ELR (cell line): ENCODE results near the gene BLACAT1.
"Not testable (repeated sequence)": the region's sequence is repeated elsewhere in the genome, so short reads cannot be mapped to it uniquely, and the experiment has no call there.

Source experiments
- DNase-seq: peaks from one replicate; pipeline ENCODE4 v3.0.0-alpha.2; 2015; ENCODE audit warnings: low read depth

Gene BLACAT1

GRCh38 chr1:205483372-205483771, 27.5 kb upstream of the BLACAT1 start:
- no peak for DNase-seq

DNA sequence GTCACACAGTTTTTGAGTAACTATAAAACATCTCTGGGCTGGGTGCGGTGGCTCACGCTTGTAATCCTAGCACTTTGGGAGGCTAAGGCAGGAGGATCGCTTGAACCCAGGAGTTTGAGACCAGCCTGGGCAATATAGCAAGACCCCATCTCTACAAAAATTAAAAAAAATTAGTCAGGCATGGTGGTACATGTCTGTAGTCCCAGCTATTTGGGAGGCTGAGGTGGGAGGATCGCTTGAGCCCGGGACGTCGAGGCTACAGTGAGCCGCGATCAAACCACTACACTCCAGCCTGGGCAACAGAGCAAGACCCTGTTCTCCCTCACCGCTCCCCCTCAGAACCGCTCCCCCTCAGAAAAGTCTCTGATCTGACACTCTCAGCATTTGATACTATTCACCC, 26.7 kb upstream of the BLACAT1 start:
- not testable (repeated sequence) for DNase-seq

DNA sequence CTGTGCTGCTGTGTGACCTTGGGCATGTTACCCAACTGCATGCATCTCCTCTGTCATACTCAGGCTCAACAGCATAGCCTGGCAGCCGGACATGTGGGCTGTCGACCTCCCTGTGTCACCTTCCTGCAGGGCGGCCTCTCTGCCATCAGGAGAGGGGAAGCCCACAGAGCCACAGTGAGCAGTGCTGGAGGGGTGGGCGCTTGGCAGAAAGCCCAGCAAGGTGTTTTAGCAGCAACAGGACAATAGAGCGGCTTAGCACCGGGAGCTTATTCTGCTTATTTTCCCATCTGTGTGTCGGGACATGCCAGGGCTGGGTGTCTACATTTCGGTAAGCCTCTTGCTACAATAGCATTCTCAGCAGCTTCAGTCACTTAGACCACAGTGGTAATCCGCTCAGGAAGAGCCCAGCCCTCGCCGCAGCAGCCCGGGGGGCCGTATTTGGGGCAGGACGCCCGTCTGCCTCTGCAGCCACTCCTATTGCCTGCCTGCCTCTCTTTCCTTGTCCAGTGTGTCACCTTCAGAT, 25.8 kb upstream of the BLACAT1 start:
- DNase-seq: no peak

DNA sequence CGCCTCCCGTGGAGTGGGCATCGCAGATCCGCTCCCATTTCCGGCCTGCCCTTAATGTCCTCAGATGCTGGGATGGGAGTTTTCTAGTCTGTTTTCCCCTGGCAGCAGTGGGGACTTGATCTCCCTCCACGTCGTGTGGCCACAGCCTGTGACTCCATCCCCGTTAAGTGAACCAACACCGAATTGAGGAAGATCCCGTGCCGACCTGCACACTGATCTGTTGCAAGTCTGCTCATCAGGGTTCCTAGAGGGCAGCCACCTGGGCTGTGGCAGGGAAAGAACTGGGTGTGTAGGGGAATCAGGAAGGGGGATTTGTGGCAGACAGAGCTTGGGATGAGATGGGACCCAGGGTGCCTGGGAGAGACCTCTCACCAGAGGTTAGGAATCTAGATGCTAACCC, 25.4 kb upstream of the BLACAT1 start:
- no peak for DNase-seq

DNA sequence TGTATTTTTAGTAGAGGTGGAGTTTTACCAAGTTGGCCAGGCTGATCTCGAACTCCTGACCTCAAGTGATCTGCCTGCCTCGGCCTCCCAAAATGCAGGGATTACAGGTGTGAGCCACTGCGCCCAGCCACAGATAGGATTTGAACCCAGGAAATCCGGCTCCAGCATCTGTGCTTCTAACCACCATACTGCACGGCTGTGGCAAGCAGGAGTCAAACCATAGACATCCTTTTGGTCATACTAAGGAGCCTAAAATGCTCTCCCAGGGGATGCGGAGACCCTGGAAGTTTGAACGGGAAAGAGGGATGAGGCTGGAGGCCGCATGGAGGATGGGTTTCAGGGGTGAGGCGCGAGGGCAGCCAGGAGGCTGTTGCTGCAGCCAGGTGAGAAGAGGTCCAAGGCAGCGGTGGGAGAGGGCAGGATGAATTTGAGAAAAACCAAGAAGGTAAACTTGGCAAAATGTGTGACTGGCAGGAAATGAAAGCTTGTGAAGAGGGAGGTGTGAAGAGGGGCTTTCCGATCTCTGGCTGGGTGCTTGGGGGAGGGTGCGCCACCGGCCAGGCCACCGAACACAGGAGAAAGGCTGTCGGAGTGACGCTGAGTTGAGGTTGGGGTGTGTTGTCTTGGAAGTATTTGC, 24.6 kb upstream of the BLACAT1 start:
- DNase-seq: no peak

- not testable (repeated sequence) for DNase-seq
Measured at GRCh38 chr1:205478985-205479384, 23.1 kb upstream of the BLACAT1 start.

DNA sequence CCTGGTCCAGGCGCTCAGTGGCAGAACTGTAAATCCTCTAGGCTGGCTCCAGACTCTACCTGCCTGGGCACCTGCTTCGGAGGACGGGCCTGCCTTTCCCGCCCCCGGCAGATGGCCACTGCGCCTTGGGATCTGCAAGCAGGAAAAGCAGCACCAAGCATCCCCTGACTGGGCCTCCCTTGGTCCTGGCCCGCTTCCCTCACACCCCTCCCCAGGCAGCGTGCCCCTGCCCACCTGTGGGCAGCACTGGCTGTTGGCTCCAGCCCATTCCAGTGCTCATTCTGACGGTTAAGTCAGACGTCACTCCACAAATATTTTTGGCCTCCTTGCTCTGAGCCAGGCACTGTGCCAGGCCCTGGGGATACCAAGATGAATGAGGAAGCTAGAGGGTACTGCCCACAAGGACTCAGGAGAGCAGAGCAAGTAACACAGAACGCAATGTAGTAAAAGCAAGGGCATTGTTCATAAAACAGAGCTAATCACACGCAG, 22.0 kb upstream of the BLACAT1 start:
- peak; percentile 56 for DNase-seq

DNA sequence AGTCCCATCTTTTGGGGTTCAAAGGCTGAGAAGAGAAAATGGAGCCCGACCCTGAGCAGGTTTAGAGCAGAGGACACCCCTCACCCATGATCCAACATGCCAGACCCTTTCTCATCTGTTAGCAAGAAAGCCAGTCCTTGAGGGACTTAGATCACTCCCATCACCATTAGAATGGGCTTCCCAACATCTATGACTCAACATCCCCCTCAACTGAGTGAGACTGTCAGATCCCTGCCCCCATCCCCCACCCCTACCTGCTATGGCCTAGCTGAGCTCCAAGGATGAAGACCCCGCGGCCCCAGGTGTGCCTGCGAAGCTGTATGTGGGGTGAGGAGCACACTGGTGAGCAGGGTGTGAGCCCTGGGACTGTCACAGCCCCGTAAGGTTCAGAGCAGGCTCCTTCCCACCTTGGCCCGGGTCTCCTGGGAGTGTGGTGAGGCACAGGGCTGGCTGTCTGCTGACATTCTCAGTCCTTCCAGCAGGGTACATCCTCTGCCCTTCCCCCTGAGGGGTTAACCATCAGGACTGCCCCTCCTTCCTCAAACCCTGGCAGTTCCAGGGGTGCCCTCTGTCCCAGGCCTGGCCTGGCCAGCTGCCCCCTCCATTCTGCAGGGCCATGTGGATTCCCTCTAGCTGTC, 21.4 kb upstream of the BLACAT1 start:
- no peak for DNase-seq

DNA sequence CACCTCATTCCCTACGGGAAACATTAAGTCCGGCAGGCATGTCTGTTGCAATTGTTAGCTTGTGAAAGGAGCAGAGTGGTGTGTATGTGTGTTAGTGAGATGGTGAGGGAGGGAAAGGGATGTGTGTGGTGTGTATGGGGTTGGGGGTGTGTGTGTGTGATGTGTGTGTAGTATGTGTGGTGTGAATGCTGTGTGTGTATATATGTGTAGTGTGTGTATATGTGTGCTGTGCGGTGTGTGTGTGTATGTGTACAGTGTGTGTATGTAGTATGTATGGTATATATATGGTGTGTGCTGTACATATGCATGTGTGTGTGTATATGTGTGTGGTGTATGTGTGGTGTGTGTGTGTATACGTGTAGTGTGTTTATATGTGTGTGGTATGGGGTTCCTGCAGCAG, 20.8 kb upstream of the BLACAT1 start:
- DNase-seq: no peak

DNA sequence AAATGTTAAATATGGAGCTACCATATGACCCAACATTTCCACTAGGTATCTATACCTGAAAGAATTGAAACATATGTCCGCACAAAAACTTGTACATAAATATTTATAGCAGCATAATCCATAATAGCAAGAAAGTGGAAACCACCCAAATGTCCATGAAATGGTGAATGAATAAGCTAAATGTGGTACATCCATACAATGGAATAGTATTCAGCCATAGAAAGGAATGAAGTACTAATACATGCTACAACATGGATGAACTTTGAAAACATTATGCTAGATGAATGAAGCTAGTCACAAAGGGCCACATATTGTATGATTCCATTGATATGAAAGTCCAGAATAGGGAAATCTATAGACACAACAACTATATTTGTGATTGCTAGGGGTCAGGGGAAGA, 20.0 kb upstream of the BLACAT1 start:
- no peak for DNase-seq

GRCh38 chr1:205474571-205474970, 18.7 kb upstream of the BLACAT1 start:
- no peak for DNase-seq

DNA sequence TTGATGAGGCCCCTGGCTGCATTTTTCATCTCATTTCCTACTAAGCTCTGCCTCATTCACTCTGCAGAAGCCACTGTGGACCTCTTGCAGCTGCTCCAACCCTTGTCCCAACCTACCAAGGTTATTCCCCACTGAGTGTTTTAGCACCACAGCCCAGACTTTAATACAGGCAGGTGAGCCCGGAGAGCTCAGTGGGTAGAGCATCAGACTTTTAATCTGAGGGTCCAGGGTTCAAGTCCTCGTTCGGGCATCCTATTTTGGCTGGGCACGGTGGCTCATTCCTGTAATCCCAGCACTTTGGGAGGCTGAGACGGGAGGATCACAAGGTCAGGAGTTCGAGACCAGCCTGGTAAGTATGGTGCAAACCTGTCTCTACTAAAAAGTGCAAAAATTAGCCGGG, 18.1 kb upstream of the BLACAT1 start:
- DNase-seq: no peak

DNA sequence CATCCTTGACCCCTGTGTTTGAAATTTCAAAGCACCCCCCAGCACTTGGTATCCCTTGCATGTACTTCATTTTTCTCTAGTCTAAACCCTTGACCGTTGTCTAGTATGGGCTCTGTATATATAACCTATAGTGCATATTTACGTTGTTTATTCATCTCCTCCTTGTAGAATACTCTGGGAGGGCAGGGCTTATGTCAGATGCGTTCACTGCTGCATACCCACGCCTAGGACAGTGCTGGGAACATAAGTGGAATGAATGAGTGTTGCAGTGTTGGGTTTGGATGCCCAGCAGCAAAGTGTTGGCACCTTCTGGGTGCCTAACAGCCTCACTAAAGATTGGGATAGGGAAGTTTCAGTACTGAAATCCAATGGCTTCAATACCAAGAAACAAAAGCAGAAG, 17.6 kb upstream of the BLACAT1 start:
- DNase-seq: no peak

DNA sequence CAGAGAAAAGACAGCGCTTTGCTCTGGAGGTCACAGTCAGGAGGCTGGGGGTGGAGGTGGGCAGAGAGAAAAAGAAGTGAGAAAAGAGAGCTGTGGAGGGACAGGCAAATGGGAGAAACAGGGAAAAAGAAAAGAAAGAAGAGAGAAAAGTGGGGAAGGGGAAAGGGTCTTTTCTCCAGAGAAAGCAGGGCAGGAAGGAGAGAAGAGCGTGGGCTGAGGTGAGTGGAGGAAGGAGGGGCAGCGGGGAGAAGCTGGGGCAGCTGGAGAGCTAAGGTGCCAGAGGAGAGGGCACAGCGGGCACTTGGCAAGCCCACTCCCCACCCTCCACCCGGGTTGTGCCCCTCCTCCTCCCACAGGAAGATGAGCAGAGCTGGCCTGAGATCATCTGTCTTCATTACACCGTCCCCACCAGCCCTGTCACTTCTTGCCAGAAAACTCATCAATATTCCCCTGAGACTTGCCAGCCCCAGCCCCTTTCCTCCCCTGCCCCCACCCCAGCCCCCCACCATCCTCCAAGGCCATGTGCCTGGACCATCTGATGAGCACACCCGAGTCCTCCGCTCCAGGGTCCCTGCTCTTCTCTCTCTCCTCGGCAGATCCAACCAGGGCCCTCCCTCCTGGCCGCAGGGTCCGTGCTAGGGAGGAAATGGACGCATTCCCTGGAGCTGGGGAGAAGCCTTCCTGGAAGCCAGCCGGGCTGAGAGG, 17.0 kb upstream of the BLACAT1 start:
- no peak for DNase-seq

GRCh38 chr1:205470131-205470530, 14.3 kb upstream of the BLACAT1 start:
- DNase-seq: no peak

- DNase-seq: no peak
Measured at GRCh38 chr1:205466595-205467220, 10.9 kb upstream of the BLACAT1 start.

GRCh38 chr1:205465392-205465791, 9.5 kb upstream of the BLACAT1 start:
- no peak for DNase-seq

DNA sequence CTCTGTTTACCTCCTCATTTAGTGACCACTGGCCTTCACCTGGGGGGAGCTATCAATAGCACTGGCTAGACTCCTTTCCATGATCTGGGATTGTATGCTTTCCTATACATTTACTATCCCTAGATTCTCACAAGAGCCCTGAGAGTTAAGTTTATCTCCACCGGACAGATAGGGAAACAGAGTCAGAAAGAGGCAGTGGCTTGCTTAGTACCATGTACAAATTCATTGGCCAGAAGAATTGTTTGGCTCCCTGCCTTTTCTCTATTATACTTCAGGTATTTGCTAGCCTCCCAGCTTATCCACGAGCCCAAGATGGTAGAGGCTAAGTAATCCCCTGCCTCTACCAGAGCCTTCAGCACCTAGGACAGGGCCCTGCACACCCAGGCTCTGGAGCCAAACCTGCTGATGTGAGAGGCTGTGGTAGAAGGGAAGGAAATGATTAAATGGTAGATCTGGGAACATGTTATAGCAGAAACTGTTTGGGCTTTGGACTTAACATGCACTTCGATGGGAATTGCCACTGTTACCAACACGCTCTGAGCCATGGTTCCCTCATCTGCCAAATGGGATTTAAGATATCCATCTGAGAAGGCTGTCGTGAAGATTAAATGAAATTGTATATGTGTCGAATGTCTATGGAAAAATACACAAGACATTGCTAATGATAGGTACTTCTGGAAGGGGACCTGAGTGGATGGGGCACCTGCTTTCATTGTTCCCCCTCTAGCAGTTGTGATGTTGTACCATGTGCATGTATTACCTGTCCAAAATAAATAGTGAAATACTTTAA, 3.1 kb upstream of the BLACAT1 start:
- peak; percentile 52 for DNase-seq

DNA sequence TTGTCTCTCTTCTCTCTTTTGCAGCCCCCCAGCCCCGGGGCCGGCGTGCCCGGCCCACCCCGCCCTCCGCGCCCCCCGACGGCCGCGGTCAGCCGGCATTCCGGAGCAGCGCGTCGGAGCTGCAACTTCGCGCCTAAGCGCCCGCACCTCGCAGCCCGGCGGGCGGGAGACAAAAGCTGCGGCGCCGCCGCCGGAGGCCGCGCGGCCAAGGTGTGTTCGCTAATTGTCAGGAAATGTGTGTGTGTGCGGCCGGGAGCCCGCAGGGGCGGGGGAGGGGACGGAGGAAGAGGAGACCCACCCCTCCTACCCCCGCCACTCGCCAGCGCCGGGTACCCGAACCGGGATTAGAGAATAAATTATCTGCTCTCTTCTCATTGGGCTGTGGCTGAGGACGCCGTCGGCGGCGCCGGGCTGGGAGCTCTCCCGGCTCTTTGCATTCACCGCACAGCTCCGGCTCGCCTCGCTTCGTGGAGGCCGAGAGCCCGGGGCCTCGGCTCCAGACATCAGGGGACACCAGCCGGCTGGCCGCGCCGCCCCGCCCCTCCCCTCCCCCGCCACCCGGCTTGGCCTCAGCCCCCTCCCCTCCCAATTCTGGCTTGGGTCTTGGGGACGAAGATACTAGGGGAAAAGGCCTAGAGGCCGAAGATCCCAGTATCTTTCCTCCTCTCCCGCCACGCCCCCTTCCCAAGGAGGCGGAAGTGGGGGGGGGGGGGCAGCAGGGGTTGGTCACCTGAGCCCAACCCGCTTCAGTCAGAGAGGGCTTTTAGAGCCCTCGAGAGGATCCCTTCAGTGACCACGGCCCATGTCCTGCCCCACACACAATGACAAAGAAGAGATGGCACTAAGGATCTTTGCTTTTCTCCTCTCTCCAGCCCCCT, 1.3 kb upstream of the BLACAT1 start:
- DNase-seq: no peak

DNA sequence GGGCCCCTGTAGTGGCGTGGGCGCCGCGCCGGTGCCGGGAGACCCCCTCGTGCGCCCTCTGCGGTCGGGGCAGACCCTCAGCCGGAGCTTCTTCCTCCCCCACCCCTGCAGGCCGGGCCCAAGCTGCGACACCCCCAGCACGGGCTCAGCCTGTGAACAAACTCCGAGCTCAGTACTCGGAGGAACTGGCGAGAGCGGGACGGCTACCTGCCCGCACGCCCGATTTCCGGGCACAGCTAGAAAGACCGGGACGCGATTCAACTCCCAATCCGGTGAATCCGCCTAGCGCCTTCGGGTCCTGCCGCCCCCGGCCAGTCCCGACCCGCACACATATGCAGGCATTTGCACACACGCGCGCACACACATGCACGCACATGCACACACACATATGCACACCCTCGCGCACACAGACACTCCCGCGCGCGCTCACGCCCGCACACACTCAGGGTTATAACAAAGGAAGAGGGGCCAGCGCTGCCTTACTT, 580 bp upstream of the BLACAT1 start:
- no peak for DNase-seq

DNA sequence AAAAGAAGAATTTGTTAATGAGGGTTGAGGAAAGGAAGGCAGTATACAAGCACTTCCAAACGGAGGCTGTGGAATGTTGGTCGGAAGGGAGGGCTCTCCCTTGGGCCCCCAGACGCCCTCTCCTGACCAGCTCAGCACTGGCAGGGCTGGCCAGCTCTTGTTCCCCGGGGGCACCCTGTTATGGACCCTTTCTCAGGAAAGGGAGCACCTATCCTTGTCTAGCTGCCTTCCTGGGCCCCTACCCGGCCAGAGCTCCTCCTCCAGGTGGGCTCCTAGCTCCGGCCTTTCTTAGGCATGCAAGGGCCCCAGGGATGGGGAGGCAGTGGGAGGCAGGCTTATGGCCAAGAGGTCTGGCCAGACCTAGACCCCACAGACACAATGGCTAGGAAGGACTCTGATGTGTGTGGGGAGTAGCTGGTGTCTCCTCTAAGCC, 926 bp downstream of the BLACAT1 start:
- no peak for DNase-seq
